A549 (cell line): ENCODE data around the gene SNX25. TPM values are rescaled to one million over a fixed set of nuclear protein-coding genes. Genes with fewer than 3 reads are reported as not detected.

Experiments
- ATAC-seq, 2 experiments: fragments of 200-7000 bp in 1 of 2; fragments of >200 bp in 1 of 2; cut with Nextera tagmentation in 1 of 2; cut with Tn5 transposase in 1 of 2; 3 replicates each; pipeline versions ENCODE4 v1.8.0 to v1.9.1; 2018 to 2020; ENCODE audit warnings: mild to moderate bottlenecking in 1 of 2, moderate library complexity in 1 of 2
- CTCF ChIA-PET: fragments of 300-600 bp; sonication (Branson Sonifier 250); formaldehyde crosslinking; extraction: SDS; loops from one replicate; lab custom pipeline; 2021; ENCODE audit warnings: antibody characterized with exemption, inconsistent platforms; lab: Yijun Ruan, JAX
- POLR2A ChIA-PET: fragments of 350-600 bp; formaldehyde crosslinking; extraction: SDS; loops from one replicate; lab custom pipeline; 2021; ENCODE audit warnings: antibody characterized with exemption, inconsistent platforms; lab: Yijun Ruan, JAX
- DNase-seq, 2 experiments: peaks; one replicate each; pipeline versions ENCODE4 v3.0.0 to v3.0.0-alpha.2; 2011 to 2016; ENCODE audit warnings: low read depth in 1 of 2, low spot score in 1 of 2
- FAIRE-seq: peaks from 2 replicates; lab custom pipeline; 2011; peaks lifted over from hg19 to GRCh38; lab: Jason Lieb, UNC
- H3K27ac ChIP-seq, 2 experiments: fragments of >200 bp; sonication (Bioruptor Twin); formaldehyde crosslinking; 3 replicates each; pipeline ENCODE4 v1.5.1; 2016 to 2017
- H3K4me1 ChIP-seq: fragments of >200 bp; sonication (Bioruptor Twin); formaldehyde crosslinking; 3 replicates; pipeline ENCODE4 v1.6.1; 2016
- H3K4me2 ChIP-seq: fragments of >200 bp; sonication (Bioruptor Twin); formaldehyde crosslinking; 3 replicates; pipeline ENCODE4 v1.6.1; 2016
- H3K4me3 ChIP-seq: fragments of >200 bp; sonication (Bioruptor Twin); formaldehyde crosslinking; 3 replicates; pipeline ENCODE4 v1.5.1; 2016
- H3K9me3 ChIP-seq: fragments of >200 bp; sonication (Bioruptor Twin); formaldehyde crosslinking; 3 replicates; pipeline ENCODE4 v1.6.1; 2016
- BHLHE40 ChIP-seq: IDR thresholded peaks from 2 replicates; pipeline ENCODE4 v1.6.1; 2012; ENCODE audit warnings: low read depth, low read length, inconsistent platforms
- CEBPB ChIP-seq, 2 experiments: fragments of >200 bp in 1 of 2; sonication (Bioruptor Twin) in 1 of 2; formaldehyde crosslinking in 1 of 2; IDR thresholded peaks; 2 replicates each; pipeline ENCODE4 v1.6.1; 2012 to 2016
- EHMT2 ChIP-seq: fragments of 200-600 bp; sonication (generic); IDR thresholded peaks from 2 replicates; pipeline ENCODE4 v1.6.1; 2016; ENCODE audit warnings: antibody characterized with exemption, low read depth, mild to moderate bottlenecking, moderate library complexity
- ELK1 ChIP-seq: fragments of 150-350 bp; IDR thresholded peaks from 2 replicates; pipeline ENCODE4 v1.6.1; 2014; ENCODE audit warnings: low read depth, mild to moderate bottlenecking, low read length
- EP300 ChIP-seq, 2 experiments: fragments of >200 bp; sonication (Bioruptor Twin); formaldehyde crosslinking; IDR thresholded peaks; 2 replicates in 1 of 2; 3 replicates in 1 of 2; pipeline ENCODE4 v1.6.1; 2016 to 2017
- FOXS1 ChIP-seq: fragments of 250-450 bp; sonication (Bioruptor Pico); IDR thresholded peaks from 2 replicates; pipeline ENCODE4 v1.5.0; 2020; ENCODE audit warnings: mild to moderate bottlenecking, moderate library complexity
- HOXB5 ChIP-seq: fragments of 250-450 bp; sonication (Bioruptor Pico); IDR thresholded peaks from 2 replicates; pipeline ENCODE4 v1.5.0; 2020; ENCODE audit warnings: mild to moderate bottlenecking, moderate library complexity
- JUN ChIP-seq, 2 experiments: fragments of >200 bp; sonication (Bioruptor Twin); formaldehyde crosslinking; IDR thresholded peaks; 2 replicates in 1 of 2; 3 replicates in 1 of 2; pipeline ENCODE4 v1.6.1; 2016 to 2017
- JUNB ChIP-seq: fragments of >200 bp; sonication (Bioruptor Twin); formaldehyde crosslinking; IDR thresholded peaks from 2 replicates; pipeline ENCODE4 v1.6.1; 2016
- KDM1A ChIP-seq: fragments of 200-600 bp; sonication (generic); IDR thresholded peaks from 2 replicates; pipeline ENCODE4 v1.6.1; 2016; ENCODE audit warnings: low read depth, mild to moderate bottlenecking
- KDM5A ChIP-seq: fragments of 200-600 bp; sonication (generic); IDR thresholded peaks from 2 replicates; pipeline ENCODE4 v1.6.1; 2016; ENCODE audit warnings: antibody characterized with exemption, mild to moderate bottlenecking
- NR3C1 ChIP-seq: fragments of >200 bp; sonication (Bioruptor Twin); formaldehyde crosslinking; IDR thresholded peaks from 3 replicates; pipeline ENCODE4 v1.6.1; 2017
- POLR2AphosphoS2 ChIP-seq: conservative IDR thresholded peaks from 2 replicates; pipeline ENCODE4 v1.6.1; 2012; ENCODE audit warnings: low read length, improper control_type of control experiment, inconsistent platforms
- RCOR1 ChIP-seq: fragments of 150-350 bp; IDR thresholded peaks from 2 replicates; pipeline ENCODE4 v1.6.1; 2014; ENCODE audit warnings: antibody characterized with exemption, low read length, low read depth
- RNF2 ChIP-seq: fragments of 200-600 bp; sonication (generic); IDR thresholded peaks from 2 replicates; pipeline ENCODE4 v1.6.1; 2016; ENCODE audit warnings: low read depth, mild to moderate bottlenecking, antibody characterized with exemption, moderate library complexity, borderline replicate concordance
- ZFP36 ChIP-seq: fragments of 450-650 bp; IDR thresholded peaks from 2 replicates; pipeline ENCODE4 v1.6.1; 2014; ENCODE audit warnings: borderline replicate concordance; ENCODE audit not compliant: partially characterized antibody
- ZNF302 ChIP-seq: fragments of 250-450 bp; sonication (Bioruptor Pico); IDR thresholded peaks from 2 replicates; pipeline ENCODE4 v1.9.0; 2021; ENCODE audit warnings: inconsistent platforms, mild to moderate bottlenecking, moderate library complexity
- ZSCAN20 ChIP-seq: fragments of 250-450 bp; sonication (Bioruptor Pico); IDR thresholded peaks from 2 replicates; pipeline ENCODE4 v1.8.0; 2022; ENCODE audit warnings: mild to moderate bottlenecking, moderate library complexity
- WGBS: methylation state at CpG from one replicate; pipeline ENCODE4 v1.1.6; 2017; ENCODE audit errors: missing lambda C conversion rate; 5-methylcytosine and 5-hydroxymethylcytosine counted together
- polyA plus RNA-seq, 4 experiments: library from polyadenylated mRNA; depleted of rRNA in 3 of 4; stranded (reverse); fragments of >200 nt; fragmentation: RNase III in 1 of 4; extraction: RNeasy Plus Mini Kit Qiagen cat#74134 plus additional on column Dnase treatment in 1 of 4; gene quantifications; 2 replicates in 3 of 4; 3 replicates in 1 of 4; pipeline ENCODE4 v1.2.3, GENCODE V29; 2011 to 2017
- TF ChIP-seq, protein P1 (sequence below): fragments of 450-650 bp; IDR thresholded peaks from 2 replicates; pipeline ENCODE4 v1.6.1; 2014; ENCODE audit warnings: antibody characterized with exemption
- TF ChIP-seq, protein P2 (sequence below): fragments of 250-450 bp; sonication (Bioruptor Pico); IDR thresholded peaks from 2 replicates; pipeline ENCODE4 v1.5.0; 2021; ENCODE audit warnings: mild to moderate bottlenecking, moderate library complexity, borderline replicate concordance
- TF ChIP-seq, protein P3 (sequence below): IDR thresholded peaks from 2 replicates; pipeline ENCODE4 v1.6.1; 2012
- TF ChIP-seq, protein P4 (sequence below): IDR thresholded peaks from 2 replicates; pipeline ENCODE4 v1.6.1; 2012; ENCODE audit warnings: low read depth, borderline replicate concordance

The SNX25 gene
- polyA plus RNA-seq, 2 of the 4 experiments (the other 2 are of a cell fraction), result 10.1 to 13.0 TPM

GRCh38 chr4:185387957-185388356, 178.6 kb downstream of the SNX25 start:
- ChIA-PET POLR2A (no interaction called here), CTCF (no interaction called here)
- Histone ChIP-seq H3K9me3 (no peaks in the 10 kb centered on the region), H3K4me3 (no peak overlapping the region), H3K4me2 (no peak overlapping the region), H3K27ac (no peak overlapping the region), H3K4me1 (no peaks in the 10 kb centered on the region)
- DNase-seq (no peak), ATAC-seq (no peak), FAIRE-seq (no peak)
- TF ChIP-seq RCOR1 (no peak), HOXB5 (no peak), KDM5A (no peak), CEBPB (IDR thresholded peaks at IDR 0.05) (no peak), KDM1A (no peak)
- TF ChIP-seq, protein P1, sequence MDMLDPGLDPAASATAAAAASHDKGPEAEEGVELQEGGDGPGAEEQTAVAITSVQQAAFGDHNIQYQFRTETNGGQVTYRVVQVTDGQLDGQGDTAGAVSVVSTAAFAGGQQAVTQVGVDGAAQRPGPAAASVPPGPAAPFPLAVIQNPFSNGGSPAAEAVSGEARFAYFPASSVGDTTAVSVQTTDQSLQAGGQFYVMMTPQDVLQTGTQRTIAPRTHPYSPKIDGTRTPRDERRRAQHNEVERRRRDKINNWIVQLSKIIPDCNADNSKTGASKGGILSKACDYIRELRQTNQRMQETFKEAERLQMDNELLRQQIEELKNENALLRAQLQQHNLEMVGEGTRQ, result no peak
- TF ChIP-seq, protein P2, sequence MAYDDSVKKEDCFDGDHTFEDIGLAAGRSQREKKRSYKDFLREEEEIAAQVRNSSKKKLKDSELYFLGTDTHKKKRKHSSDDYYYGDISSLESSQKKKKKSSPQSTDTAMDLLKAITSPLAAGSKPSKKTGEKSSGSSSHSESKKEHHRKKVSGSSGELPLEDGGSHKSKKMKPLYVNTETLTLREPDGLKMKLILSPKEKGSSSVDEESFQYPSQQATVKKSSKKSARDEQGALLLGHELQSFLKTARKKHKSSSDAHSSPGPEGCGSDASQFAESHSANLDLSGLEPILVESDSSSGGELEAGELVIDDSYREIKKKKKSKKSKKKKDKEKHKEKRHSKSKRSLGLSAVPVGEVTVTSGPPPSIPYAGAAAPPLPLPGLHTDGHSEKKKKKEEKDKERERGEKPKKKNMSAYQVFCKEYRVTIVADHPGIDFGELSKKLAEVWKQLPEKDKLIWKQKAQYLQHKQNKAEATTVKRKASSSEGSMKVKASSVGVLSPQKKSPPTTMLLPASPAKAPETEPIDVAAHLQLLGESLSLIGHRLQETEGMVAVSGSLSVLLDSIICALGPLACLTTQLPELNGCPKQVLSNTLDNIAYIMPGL, result no peak
- 92% methylated on average over 12 of the region's 12 CpGs for WGBS

GRCh38 chr4:185390941-185391340, 181.5 kb downstream of the SNX25 start:
- ChIA-PET CTCF (no interaction called here), POLR2A (no interaction called here)
- TF ChIP-seq ELK1 (no peak), KDM5A (no peak), FOXS1 (CRISPR knock-in tag) (no peak), RNF2 (no peak), ZFP36 (no peak), EP300 (IDR thresholded peaks at IDR 0.05) (no peak), JUNB (no peak), BHLHE40 (no peak), ZSCAN20 (CRISPR knock-in tag) (no peak), EHMT2 (no peak), POLR2AphosphoS2 (no peak), NR3C1 (no peak), ZNF302 (no peak), JUN (IDR thresholded peaks at IDR 0.05) (no peak)
- TF ChIP-seq, protein P3, sequence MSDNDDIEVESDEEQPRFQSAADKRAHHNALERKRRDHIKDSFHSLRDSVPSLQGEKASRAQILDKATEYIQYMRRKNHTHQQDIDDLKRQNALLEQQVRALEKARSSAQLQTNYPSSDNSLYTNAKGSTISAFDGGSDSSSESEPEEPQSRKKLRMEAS, result no peak
- TF ChIP-seq, protein P2, result no peak
- TF ChIP-seq, protein P4, sequence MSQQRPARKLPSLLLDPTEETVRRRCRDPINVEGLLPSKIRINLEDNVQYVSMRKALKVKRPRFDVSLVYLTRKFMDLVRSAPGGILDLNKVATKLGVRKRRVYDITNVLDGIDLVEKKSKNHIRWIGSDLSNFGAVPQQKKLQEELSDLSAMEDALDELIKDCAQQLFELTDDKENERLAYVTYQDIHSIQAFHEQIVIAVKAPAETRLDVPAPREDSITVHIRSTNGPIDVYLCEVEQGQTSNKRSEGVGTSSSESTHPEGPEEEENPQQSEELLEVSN, result no peak
- no peak overlapping the region for H3K27ac ChIP-seq
- H3K9me3 ChIP-seq, result no peaks in the 10 kb centered on the region
- ATAC-seq, result no peak
- no peak overlapping the region for H3K4me2 ChIP-seq
- no peak for DNase-seq
- no peak for FAIRE-seq
- 91% methylated on average over 6 of the region's 6 CpGs for WGBS
- H3K4me3 ChIP-seq, result no peak overlapping the region
- no peaks in the 10 kb centered on the region for H3K4me1 ChIP-seq
